Liver (tissue), 3 donors: ENCODE measurements around the gene BRF1.

Experiments used
- CTCF ChIP-seq: fragments of 150-350 bp; IDR thresholded peaks from 2 replicates; pipeline ENCODE4 v1.5.1; 2017; ENCODE audit warnings: improper control_type of control experiment, low read depth, low read length; ENCODE audit not compliant: missing input control
- GABPA ChIP-seq, 2 donors: IDR thresholded peaks in 1 of 2; conservative IDR thresholded peaks in 1 of 2; 2 replicates each; pipeline ENCODE4 v1.6.1; 2016; ENCODE audit warnings: antibody characterized with exemption in 2 of 2, mild to moderate bottlenecking in 1 of 2, moderate library complexity in 1 of 2
- HNF4A ChIP-seq, 2 donors: conservative IDR thresholded peaks; 2 replicates each; pipeline ENCODE4 v1.6.1; 2016; ENCODE audit warnings: antibody characterized with exemption in 2 of 2, mild to moderate bottlenecking in 2 of 2
- donor health status: healthy.
- donor health status: healthy.

- no peak for TF ChIP-seq CTCF
- TF ChIP-seq GABPA (IDR thresholded peaks at IDR 0.05 in 1 of 2, conservative IDR thresholded peaks at IDR 0.05 in 1 of 2), result no peak
- TF ChIP-seq HNF4A (conservative IDR thresholded peaks at IDR 0.05), result no peak
Measured at GRCh38 chr14:105261781-105262180, 39.0 kb downstream of the BRF1 start.
